Chondrocyte (in vitro differentiated cells): ENCODE results near the gene MLPH. TPM values are rescaled to one million over a fixed set of nuclear protein-coding genes. Genes with fewer than 3 reads are reported as not detected.

Source experiments
- DNase-seq: peaks from one replicate; pipeline ENCODE4 v3.0.0; 2021; ENCODE audit warnings: mixed read lengths, low spot score
- H3K27ac Mint-ChIP-seq: one replicate; pipeline ENCODE4 v1.8.0; 2021; ENCODE audit warnings: mild to moderate bottlenecking, moderate library complexity, mixed read lengths; ENCODE audit not compliant: unreplicated experiment
- H3K27me3 Mint-ChIP-seq: 2 replicates; pipeline ENCODE4 v1.8.0; 2021; ENCODE audit warnings: low read depth, mixed read lengths
- H3K36me3 Mint-ChIP-seq: 2 replicates; pipeline ENCODE4 v1.8.0; 2021; ENCODE audit warnings: low read depth, mixed read lengths
- H3K4me1 Mint-ChIP-seq: 2 replicates; pipeline ENCODE4 v1.8.0; 2021; ENCODE audit warnings: low read depth, mild to moderate bottlenecking, mixed read lengths
- H3K4me3 Mint-ChIP-seq: one replicate; pipeline ENCODE4 v1.8.0; 2021; ENCODE audit warnings: mild to moderate bottlenecking, moderate library complexity, mixed read lengths; ENCODE audit not compliant: unreplicated experiment
- H3K9me3 Mint-ChIP-seq: 2 replicates; pipeline ENCODE4 v1.8.0; 2021; ENCODE audit warnings: low read depth, mixed read lengths
- CTCF ChIP-seq: fragments of 200-600 bp; sonication (generic); IDR thresholded peaks from 2 replicates; pipeline ENCODE4 v1.5.0; 2021; ENCODE audit warnings: antibody characterized with exemption, mild to moderate bottlenecking, moderate library complexity
- total RNA-seq: library from RNA; stranded (reverse); gene quantifications from 3 replicates; pipeline ENCODE4 v1.2.1, GENCODE V29; 2021

MLPH gene
- total RNA-seq, 1 donor from 2014 or later = 6.1 TPM

DNA sequence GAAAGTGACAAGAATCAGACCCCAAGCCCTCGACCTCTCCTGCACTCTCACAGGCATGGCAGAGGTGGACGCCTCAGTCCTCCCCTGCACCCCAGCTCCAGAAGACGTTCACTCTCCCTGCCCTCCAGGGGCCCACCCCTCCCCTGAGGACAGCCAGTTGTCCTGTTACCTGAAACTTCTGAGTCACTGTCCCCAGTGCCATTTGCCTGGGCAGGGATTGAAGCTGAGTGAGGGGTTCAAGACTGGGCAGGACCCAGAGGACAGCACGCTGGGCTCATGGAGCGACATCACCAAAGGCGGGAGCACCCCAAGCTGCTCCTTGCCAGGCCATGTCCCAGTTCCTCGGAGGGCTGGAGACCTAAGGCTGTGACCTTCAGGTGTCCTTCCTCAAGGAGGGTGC is 38.9 kb upstream of the MLPH start:
- Mint-ChIP-seq H3K4me3 (no peak overlapping the region), H3K27ac (no peak overlapping the region), H3K27me3 (no peaks in the 10 kb centered on the region), H3K36me3 (peaks cover 1% of the 10 kb centered on the region), H3K4me1 (peaks cover 35% of the 10 kb centered on the region), H3K9me3 (peaks cover 4% of the 10 kb centered on the region)
- no peak for TF ChIP-seq CTCF
- DNase-seq = no peak

DNA sequence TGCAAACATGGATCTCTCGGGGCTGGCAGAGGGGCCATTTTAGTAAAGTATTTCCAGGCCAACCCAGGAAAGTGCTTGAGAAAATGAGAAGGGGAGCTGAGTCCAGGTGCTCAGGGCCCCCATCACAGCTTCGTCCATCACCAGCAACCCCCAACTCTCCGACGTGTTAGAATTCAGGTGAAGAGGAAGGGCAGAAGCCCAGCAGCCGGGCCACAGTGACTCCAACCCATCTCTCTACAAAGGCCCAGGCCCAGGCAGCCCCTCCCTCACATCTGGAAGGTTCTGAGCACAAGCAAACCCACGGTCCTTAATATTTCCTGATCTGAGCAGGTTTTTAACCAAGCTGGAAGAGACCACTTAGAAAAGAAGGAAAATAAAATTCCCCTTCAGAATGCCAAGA is 38.4 kb upstream of the MLPH start:
- TF ChIP-seq CTCF = no peak
- peaks cover 1% of the 10 kb centered on the region for H3K36me3 Mint-ChIP-seq
- peaks cover 40% of the 10 kb centered on the region for H3K4me1 Mint-ChIP-seq
- no peaks in the 10 kb centered on the region for H3K27me3 Mint-ChIP-seq
- H3K4me3 Mint-ChIP-seq = no peak overlapping the region
- DNase-seq = no peak
- no peak overlapping the region for H3K27ac Mint-ChIP-seq
- peaks cover 4% of the 10 kb centered on the region for H3K9me3 Mint-ChIP-seq

DNA sequence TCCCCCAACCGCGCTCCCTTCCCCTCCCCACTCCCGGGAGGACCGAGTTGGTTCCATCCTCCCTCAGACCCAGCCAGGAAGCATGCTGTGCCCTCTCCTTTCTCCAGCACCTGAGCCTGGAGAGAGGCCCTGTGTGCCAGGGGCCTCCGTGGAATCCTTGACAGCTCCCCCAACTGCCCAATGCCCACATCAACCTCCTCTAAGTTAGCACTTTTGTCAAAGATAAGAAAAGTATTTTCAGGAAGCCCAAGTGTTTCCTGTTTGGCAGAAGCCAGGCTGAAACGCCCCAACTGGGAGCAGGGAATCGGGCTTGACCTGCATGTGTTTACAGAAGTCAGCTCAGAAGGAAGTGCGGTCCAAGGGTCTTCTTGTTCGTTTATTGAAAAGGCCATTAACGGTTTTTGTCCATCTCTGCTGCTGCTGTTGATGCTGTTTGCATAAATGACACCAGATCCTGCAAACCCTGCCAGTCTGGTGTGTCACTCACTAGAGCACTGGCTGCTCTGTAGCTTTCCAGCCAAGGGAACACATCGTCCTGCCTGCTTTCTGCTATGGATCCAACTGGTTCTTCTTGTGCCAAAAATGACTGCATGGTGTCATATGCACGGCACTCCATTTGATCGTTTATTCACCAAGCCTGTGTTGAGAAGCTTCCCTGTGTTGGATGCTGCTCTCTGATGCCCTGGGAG is 37.7 kb upstream of the MLPH start:
- DNase-seq = no peak
- Mint-ChIP-seq H3K4me1 (peaks cover 43% of the 10 kb centered on the region), H3K9me3 (peaks cover 4% of the 10 kb centered on the region), H3K4me3 (no peak overlapping the region), H3K27me3 (no peaks in the 10 kb centered on the region), H3K36me3 (peaks cover 1% of the 10 kb centered on the region), H3K27ac (peak overlapping the region; percentile 82)
- no peak for TF ChIP-seq CTCF

- Mint-ChIP-seq H3K4me3 (no peak overlapping the region), H3K27me3 (no peaks in the 10 kb centered on the region), H3K9me3 (peaks cover 4% of the 10 kb centered on the region), H3K27ac (no peak overlapping the region), H3K4me1 (peaks cover 43% of the 10 kb centered on the region), H3K36me3 (peaks cover 1% of the 10 kb centered on the region)
- DNase-seq = no peak
- no peak for TF ChIP-seq CTCF
Measured at GRCh38 chr2:237450108-237450507, 36.9 kb upstream of the MLPH start.

DNA sequence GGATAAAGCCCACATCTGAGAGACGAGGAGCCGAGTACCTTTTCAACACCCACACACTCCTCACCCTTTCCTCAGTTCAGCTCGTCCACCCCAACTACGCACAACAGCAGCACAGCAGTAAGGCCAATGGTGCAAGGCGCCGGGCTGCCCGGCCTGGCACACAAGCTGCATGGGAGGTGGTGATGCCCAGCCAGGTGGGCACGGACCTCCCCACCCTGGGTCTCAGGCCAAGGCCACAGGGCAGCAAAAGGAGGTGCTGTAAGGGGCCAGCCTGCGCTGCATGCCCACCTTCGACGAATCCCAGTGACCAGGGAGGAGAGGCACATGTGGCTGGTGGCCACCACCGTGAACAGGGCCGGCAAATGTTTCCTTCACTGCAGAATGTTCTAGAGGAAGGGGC is 36.5 kb upstream of the MLPH start:
- peaks cover 1% of the 10 kb centered on the region for H3K36me3 Mint-ChIP-seq
- DNase-seq = no peak
- H3K9me3 Mint-ChIP-seq = peaks cover 4% of the 10 kb centered on the region

More for the DNA sequence above, 36.5 kb upstream of the MLPH start:
- no peak overlapping the region for H3K27ac Mint-ChIP-seq
- no peak for TF ChIP-seq CTCF
- H3K4me3 Mint-ChIP-seq = no peak overlapping the region
- no peaks in the 10 kb centered on the region for H3K27me3 Mint-ChIP-seq
- peaks cover 46% of the 10 kb centered on the region for H3K4me1 Mint-ChIP-seq
